HG03457 (cell line): Measurements from ENCODE around the gene FKBP1C.
"Not testable (repeated sequence)": the region's sequence is repeated elsewhere in the genome, so short reads cannot be mapped to it uniquely, and the experiment has no call there.

Experiments
- ATAC-seq: cut with Tn5 transposase; IDR thresholded peaks from one replicate; pipeline ENCODE4 v1.9.1; 2021; ENCODE audit warnings: moderate number of reproducible peaks; ENCODE audit not compliant: unreplicated experiment

The FKBP1C gene

DNA sequence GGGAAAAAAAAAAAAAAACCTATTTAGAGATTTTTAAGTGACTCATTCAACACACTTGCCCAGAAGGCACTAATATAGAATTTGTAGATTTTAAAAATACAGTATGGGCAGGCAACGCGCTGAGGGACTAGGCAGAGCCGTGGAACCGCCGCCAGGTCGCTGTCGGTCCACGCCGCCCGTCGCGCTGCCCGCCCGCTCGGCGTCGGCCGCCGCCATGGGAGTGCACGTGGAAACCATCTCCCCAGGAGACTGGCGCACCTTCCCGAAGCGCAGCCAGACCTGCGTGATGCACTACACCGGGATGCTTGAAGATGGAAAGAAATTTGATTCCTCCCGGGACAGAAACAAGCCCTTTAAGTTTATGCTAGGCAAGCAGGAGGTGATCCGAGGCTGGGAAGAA is at the start of gene FKBP1C:
FKBP1C (plus strand) TSS at position 127 of the 400 bp plus-strand sequence.
- ATAC-seq = not testable (repeated sequence)

DNA sequence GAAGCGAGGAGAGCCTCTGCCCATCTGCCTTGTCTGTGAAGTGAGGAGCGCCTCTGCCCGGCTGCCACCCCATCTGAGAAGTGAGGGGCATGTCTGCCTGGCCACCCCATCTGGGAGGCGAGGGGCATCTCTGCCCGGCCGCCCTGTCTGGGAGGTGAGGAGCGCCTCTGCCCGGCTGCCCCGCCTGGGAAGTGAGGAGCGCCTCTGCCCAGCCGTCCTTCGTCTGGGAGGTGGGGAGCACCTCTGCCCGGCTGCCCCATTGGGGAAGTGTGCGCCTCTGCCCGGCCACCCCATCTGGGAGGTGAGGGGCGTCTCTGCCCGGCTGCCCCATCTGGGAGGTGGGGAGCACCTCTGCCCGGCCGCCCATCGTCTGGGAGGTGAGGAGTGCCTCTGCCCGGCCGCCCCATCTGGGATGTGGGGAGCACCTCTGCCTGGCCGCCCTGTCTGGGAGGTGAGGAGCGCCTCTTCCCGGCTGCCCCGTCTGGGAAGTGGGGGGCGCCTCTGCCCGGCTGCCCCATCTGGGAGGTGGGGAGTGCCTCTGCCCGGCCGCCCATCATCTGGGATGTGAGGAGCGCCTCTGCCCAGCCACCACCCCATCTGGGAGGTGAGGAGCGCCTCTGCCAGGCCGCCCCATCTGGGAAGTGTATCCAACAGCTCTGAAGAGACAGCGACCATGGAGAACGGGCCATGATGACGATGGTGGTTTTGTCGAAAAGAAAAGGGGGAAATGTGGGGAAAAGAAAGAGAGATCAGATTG is 47.0 kb upstream of the FKBP1C start:
- ATAC-seq = not testable (repeated sequence)

DNA sequence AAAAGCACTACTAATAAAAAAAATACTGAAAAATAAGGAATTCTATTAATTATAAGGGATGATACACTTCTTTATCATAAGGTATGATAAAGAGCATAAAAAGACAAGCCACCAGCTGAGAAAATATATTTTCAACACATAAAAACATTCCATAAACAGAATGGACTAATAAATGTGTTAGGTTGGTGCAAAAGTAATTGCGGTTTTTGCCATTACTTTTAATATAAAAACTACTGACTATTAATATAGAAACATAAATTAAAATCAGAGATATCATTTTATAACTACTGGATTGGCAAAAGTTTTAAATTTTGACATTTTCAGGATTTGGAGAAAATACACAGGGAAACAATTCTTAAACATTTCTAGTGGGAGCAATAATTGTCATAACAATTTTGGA is 37.1 kb upstream of the FKBP1C start:
- ATAC-seq = no peak

DNA sequence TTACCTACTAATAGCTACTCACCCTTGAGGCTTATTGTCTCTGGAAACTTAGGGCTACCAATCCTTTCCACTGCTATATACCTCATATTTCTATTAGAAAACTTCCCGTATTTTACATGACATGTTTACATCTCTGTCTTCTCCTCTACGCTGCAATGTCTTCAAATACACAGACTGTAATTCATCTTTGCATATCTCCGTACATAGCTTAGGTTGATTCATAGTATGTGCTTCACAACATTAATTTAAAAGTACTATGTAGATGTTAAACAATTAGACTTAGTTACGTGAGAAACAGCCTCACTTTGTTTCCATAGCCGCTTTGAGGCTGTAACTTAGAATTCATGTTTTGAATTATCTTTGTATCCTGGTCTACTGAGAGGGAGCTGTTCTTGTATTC is 35.1 kb upstream of the FKBP1C start:
- no peak for ATAC-seq

DNA sequence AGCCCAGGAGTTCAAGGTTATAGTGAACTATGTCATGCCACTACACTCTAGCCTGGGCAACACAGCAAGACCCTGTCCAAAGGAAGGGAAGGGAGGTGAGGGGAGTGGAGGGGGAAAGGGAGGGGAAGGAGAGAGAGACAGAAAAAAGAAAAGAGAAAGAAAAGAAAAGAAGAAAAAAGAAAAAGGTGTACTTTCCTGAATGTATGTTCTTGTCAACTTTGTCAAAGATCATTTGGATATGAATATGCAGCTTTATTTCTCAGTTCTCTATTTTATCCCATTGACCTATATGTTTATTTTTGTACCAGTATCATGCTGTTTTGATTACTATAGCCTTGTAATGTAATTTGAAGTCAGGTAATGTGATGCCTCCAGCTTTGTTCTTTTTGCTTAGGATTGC is 30.9 kb upstream of the FKBP1C start:
- no peak for ATAC-seq

DNA sequence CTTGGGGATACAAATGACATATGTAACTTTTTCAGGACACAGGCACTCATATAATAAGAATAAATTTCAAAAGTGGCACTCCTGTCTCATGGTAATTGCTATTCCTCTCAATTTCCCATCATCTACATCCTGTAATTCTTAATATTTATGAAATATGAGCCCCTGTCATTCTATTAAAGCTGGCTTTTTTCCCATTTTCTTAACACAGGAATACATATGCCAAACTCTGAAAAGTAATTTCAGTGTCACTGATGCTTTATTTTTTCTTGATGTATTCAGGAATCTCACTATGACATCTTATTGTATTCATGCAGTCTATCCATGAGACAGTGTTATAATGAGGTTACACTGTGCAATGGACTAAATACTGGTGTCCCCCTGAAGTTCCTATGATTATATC is 24.3 kb upstream of the FKBP1C start:
- no peak for ATAC-seq

DNA sequence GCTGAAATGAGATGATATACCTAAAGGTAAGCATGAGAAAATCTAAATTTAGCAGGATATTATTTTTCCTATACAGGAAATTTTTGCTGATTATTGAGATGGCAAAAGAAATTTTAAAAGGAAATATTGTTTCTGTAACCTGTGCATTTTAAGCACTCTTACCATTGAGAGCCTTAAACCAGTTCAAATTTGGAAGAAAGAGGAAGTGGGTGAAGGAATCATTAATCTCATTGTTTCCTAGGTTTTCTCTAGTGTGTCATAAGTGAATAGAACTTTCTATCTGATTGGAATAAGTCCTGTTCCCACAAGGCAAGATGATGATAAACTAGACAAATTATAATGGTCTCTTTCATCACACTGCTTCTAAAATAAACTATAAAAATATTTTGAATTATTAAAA is 22.4 kb upstream of the FKBP1C start:
- no peak for ATAC-seq

DNA sequence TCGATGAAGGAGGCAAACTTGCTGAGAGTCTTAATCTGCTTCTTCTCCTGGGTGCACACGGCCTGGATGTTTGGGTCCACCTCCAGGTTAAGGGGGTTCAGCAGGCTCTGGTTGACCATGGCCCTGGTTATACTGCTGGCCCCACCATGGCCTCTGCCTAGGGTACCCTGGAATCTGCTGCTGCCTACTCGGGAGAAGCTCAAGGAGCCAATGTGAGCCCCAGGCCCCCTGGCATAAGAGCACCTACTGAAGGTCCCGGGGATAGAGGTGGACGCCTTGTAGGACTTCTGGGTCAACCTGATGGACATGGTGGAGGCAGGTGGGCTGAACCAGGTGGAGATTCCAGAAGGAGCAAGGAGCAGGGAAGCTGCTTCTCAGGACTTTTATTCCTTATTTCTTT is 17.9 kb upstream of the FKBP1C start:
- no peak for ATAC-seq

DNA sequence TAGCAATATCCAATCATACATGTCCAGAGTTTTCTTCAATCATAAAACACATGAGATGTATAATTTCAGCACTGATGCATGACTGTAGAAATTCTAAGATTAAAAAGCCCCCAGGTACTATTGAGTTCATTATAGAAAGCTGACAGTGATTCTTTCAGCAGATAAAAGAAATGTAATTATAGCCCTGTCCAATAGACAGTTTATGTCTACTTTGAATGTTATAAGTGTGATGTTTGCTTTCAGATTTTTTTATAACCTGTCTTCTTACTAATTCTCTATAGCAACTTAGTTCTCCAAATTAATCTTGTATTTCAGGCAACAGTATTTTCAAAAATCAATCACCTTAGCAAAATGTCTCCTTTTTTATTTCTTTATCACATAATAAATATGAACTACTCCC is 13.5 kb upstream of the FKBP1C start:
- no peak for ATAC-seq

DNA sequence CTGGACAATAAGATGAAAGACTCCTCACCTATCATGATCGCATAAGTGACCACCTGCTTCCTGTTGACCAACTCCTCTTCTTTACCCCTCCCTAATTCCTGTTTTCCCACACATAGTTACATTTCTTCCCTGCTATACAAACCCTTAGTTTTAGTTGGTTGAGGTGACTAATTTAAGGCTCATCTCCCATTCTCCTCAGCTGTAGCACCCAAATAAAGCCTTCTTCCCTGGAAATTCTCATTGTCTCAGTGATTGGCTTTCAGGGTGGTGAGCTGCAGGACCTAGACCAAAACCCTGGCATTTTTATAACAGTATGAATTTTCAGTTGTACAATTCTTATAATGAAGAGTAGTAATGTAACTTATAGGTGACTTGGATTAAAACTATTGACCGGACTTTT is 2.1 kb downstream of the FKBP1C start:
- no peak for ATAC-seq

DNA sequence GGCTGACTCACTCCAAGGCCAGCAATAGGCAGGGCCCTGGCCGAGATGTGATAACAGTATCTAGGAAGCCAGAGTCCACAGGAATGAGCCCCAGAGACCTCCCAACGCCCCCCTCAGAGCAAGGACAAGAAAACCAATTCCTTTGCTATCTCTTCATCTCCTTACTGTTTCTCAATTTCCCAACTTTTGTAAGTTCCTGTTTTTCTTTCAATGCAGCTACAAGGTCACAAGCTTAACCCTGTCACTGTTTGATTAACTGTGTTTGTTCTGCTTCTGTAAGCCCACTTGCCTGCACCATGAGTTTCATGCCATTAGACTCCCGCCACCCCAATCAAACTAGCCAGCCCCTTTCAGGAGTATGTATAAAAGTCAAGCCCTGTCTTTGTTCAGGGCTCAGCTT is 3.5 kb downstream of the FKBP1C start:
- ATAC-seq = no peak

DNA sequence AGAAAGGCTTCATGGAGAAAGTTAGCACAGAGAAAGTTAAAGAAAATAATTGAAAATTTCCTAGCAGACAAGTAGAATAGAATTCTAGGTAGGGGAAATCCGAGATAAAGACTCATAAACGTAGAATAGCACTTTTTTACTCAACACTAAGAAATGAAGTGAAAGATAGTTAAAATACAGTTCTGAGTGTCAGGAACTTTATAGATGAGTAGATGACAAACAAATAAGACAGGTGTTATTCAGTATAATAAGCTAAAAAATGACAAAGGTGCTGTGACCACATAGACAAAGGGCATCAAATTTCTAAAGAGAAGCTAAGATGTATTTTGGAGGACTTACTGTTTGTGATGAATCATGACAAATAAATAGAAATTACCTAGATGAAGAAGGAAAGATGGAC is 12.9 kb downstream of the FKBP1C start:
- ATAC-seq = no peak

DNA sequence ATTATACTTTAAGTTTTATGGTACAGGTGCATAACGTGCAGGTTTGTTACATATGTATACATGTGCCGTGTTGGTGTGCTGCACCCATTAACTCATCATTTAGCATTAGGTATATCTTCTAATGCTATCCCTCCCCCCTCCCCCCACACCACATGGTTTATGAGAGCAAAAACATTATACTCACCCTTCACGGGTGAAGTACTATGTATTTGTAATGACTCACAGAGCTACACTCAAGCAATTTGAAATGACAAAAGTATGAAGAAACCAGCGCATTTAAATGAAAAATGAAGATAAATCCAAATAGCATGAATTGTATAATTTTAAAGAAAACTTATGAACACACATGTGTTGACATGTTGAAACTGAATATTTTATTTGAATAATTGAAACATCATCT is 14.7 kb downstream of the FKBP1C start:
- ATAC-seq = not testable (repeated sequence)

DNA sequence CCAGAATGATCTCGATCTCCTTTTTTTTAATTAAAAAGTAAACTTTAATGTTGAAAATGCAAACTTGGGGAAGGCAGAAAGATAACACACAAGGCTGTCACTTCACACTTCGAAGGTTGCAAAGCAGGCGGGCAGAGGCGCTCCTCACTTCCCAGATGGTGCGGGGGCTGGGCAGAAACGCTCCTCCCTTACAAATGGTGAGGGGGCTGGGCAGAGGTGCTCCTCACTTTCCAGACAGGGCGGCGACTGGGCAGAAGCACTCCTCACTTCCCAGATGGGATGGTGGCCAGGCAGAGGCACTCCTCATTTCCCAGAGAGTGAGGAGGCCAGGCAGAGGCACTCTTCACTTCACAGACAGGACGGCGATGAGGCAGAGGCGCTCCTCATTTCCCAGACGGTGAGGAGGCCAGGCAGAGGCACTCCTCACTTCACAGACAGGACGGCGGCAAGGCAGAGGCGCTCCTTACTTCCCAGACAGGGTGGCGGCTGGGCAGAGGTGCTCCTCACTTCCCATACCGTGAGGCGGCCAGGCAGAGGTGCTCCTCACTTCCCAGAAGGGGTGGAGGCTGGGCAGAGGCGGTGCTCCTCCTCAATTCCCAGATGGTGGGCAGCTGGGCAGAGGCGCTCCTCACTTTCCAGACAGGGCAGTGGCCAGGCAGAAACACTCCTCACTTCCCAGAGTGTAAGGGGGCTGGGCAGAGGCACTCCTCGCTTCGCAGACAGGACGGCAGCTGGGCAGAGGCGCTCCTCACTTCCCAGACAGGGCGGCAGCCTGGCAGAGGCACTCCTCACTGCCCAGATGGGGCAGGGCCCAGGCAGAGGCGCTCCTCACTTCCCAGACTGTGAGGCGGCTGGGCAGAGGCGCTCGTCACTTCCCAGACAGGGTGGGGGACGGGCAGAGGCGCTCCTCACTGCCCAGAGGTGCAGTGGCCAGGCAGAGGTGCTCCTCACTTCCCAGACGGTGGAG is 16.9 kb downstream of the FKBP1C start:
- not testable (repeated sequence) for ATAC-seq

DNA sequence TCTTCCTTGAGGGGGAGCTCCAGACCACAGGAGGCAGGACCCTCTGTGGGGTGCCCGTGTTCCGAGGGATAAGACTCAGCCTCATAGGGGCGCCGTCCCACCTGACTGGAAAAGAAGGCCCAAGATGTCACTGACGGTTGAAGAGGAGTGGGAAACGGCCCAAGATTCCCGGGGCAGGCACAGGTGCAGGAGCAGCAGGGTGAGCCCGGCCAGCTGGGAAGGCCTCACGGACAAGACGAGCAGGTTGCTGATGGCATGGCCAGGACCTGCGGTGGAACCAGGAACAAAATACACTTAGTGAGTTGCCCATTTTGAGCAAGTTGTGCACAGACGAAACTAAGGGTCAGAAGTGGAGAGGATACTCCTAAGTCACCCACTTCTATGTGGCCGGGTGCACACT is 18.8 kb downstream of the FKBP1C start:
- ATAC-seq = not testable (repeated sequence)

DNA sequence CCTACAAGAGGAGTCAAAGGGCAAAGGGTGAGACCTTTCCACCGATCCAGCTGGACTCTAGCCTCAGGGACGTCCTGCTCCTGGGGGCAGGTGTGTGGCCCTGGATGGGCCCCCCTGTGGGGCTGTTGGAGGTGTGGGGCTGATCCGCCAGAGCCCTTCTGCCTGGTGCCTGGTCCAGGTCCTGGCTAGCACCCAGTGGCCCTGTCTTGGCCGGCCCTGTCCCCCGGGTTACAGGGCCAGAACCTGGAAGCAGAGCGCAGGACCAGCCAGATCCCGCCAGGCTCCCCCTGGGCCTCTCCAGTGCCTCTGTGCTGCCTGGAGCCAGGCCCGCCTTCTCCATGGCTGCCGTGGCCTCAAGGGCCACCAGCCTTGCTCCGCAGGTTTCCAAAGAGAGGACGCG is 19.2 kb downstream of the FKBP1C start:
- ATAC-seq = not testable (repeated sequence)

DNA sequence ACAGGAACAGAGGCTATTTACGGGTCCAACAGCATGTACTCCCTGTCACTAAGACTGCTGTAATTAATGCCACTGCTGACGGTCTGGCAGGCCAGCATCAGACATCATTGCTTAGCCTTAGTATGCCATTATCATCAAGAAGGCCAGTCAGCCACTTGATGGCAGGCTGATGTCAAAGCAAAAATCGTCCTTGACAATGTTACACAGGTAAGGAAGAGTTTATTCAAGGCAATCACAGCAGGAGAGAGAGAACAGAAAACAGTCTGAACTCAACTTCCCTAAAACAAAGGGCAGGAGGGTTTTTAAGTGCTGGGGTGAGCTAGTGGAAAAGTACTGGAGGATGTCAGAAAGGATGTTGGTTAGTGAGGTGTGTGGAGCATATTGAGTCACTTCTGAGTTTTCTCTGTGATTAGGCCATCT is 25.1 kb downstream of the FKBP1C start:
- ATAC-seq = peak; percentile 89

DNA sequence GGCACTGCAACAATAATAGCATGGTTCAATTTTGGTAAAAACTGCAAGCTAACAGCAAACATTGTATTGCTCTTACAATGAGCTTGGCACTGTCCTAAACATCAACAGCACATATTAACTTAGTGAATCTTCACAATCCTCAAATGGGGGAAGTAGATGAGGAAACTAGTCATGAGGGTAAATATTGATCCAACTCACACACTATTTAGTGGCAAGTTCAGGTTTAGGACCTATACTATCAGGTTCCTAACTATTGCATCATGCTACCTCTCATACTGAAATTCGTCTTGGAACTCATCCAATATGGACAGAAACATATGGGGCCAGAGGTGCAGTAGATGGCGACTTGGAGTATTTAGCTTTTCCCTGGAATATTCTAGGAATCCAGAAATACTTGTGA is 34.2 kb downstream of the FKBP1C start:
- ATAC-seq = no peak

DNA sequence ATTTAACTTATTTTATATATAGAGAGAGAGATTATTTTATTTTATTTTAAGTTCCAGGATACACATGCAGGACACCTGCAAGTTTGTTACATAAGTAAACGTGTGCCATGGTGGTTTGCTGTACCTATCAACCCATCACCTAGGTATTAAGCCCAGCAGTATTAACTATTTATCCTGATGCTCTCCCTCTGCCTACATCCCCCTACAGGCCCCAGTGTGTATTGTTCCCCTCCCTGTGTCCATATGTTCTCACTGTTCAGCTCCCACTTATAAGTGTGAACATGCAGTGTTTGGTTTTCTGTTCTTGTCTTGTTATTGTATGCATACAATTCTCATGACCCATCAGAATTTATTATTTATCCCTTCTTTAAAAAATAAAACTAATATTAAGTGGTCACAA is 34.6 kb downstream of the FKBP1C start:
- ATAC-seq = no peak

DNA sequence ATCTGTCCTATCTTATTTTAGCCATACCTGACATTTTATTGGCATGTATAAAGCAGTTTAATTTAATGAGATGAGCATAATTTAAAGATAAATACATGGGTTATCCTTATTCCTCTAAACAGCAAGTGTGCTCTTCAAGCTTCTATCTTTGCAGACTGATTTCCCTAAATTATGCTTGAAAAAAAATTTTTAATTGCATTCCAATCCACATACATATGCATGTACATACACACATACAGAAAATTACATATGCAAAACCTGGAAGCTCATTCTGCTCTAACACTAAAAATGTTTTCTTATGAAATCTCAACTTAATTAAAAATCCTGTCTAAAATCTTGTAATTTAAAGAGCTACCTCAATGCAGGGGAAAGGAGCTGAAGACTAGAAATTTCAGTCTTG is 35.3 kb downstream of the FKBP1C start:
- no peak for ATAC-seq

DNA sequence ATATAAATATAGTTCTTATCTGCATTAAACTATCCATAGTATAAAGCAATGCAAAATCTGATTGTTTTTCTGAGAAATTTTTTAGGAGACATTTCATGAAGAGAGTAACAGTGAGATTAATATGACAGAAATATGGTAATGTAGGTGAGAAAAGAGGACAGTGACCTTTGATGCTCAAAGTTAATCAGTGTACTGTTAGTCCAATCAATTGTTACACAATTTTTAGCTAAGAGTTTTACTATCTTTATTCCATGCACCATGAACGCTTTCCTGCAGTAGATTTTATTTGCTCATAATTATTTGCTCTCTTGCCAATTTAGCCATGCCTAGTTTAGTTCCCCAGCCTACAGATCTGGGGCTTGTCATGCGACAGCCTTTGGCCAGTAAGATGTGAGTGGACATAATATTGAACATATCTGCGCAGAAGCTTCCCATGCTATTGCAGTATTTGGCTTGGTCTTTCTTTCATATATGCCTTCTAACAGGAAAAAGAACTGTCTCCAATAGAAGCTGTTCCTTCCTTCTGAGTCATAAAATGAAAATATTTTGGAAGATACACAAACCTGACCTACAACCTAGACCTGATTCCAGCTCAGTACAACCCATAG is 38.7 kb downstream of the FKBP1C start:
- ATAC-seq = no peak

DNA sequence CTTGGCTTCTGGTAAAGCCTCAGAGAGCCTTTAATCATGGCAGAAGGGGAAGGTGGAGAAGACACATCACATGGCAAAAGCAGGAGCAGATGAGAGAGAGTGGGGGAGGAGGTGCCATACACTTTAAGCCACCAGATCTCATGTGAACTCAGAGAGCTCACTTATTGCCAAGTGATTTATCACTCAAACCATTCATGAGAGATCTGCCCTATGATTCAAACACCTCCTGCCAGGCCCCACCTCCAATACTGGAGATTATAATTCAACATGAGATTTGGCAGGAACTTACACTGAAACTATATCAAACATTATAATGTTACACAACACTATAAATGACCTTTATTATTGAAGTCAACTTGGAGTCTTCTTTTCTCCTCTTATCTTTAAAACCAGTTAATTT is 47.9 kb downstream of the FKBP1C start:
- no peak for ATAC-seq
